Cardiac ventricle fibroblast (primary cell): Measurements from ENCODE around the gene SULT2B1. TPM values are rescaled to one million over a fixed set of nuclear protein-coding genes. Genes with fewer than 3 reads are reported as not detected.

Source experiments
- total RNA-seq: library from RNA; depleted of rRNA; stranded (reverse); fragments of >200 nt; gene quantifications from 2 replicates; pipeline ENCODE4 v1.2.3, GENCODE V29; 2015

Gene SULT2B1
- not detected in 2 replicates for total RNA-seq

DNA sequence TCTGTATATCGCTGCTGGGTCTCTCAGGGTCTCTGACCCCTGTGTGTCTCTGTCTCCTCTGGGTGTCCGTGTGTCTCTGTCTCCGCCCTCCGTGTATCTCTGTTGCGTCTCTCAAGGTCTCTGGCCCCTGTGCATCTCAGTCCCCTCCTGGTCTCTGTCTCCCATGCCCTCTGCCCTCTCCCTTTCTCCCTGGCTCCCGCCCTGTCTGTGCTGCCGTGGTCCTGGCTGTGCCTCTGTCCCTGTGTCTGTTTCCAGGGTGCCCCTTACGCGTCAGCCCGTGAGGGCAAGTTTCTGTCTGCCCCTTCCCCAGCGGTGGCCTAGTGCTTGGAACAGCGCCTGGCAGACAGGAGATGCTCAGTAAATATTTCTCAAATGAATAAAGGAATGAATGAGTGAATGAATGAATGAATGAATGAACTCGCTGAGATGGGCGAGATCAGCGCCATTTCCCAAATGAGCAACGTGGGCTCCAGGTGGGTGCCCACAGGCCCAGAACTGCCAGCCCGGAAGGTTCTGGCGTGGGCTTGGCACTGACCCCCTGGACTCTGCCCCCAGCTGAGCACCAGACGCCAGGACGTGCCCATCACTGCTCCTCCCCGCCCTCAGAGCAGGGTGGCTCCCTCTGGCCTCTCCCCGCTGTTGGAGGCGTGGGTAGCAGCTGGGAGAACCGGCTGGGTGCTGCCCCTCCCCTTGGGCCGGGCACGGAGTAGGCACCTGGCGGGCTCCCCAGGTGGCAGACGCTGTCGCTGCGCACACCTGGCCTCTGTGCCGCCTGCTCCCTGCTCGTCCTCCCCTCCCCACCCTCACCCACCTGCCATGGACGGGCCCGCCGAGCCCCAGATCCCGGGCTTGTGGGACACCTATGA lies at the start of gene SULT2B1:
Gene SULT2B1, plus strand, starts transcription at position 736 of the 866 bp plus-strand sequence. Its CDS starts 81 bp downstream, at position 817.

DNA sequence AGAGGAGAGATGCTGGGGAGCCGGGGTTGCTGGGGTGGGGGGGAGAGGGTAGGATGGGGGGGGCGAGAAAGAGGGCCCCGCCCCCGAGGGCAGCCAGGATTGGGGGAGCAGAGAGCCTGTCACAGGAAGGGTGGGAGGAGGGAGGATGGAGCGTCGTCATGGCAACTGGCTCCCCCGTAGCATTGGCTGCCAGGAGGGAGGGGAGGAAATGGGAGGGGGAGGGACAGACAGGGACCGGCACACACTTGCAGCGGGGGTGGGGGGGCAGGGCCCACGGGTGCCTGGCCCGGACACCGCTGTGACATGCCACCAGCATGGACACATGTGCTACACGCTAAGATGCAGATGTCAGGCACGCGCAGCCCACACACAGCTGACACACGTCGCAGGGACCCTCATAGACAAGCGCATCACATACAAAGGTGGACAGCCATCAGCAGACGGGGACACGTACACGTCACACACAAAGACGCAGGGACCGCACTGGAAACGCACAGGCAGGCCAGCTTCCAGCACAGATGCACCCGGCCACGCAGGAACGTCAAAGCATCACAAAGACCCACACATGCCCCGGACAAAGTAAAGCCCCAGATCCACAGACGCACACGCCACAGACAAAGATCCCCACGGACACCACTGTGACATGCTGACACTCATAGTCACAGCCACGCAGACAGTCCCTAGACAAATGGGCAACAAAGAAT lies 40.0 kb upstream of the SULT2B1 start, which contains the start of gene LMTK3:
Gene LMTK3, minus strand, starts transcription at position 36 of the 704 bp plus-strand sequence. CDS start 259 bp downstream, outside the sequence.

DNA sequence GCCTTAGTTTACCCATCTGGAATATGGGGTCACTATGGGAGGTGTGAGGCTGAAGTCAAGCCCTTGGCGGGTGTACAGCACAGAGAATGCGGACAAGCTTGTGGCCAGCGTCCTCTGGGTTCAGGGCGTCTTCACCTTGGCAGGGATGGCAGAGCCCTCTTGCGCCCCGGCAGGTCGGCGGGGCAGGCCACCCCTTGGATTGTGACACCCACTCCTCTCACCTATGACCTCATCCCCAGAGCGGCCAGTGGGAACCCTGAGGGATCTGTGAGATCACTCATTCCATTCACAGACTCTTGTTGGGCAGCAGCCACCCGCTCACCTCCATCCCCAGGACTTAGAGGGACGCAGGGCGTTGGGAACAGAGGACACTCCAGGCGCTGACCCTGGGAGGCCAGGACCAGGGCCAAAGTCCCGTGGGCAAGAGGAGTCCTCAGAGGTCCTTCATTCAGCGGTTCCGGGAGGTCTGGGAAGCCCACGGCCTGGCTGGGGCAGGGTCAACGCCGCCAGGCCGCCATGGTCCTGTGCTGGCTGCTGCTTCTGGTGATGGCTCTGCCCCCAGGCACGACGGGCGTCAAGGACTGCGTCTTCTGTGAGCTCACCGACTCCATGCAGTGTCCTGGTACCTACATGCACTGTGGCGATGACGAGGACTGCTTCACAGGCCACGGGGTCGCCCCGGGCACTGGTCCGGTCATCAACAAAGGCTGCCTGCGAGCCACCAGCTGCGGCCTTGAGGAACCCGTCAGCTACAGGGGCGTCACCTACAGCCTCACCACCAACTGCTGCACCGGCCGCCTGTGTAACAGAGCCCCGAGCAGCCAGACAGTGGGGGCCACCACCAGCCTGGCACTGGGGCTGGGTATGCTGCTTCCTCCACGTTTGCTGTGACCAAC lies 54.7 kb downstream of the SULT2B1 start, which contains the start of gene SPACA4:
Gene SPACA4, plus strand, starts transcription at position 280 of the 896 bp plus-strand sequence. Its CDS starts 237 bp downstream, at position 517.

DNA sequence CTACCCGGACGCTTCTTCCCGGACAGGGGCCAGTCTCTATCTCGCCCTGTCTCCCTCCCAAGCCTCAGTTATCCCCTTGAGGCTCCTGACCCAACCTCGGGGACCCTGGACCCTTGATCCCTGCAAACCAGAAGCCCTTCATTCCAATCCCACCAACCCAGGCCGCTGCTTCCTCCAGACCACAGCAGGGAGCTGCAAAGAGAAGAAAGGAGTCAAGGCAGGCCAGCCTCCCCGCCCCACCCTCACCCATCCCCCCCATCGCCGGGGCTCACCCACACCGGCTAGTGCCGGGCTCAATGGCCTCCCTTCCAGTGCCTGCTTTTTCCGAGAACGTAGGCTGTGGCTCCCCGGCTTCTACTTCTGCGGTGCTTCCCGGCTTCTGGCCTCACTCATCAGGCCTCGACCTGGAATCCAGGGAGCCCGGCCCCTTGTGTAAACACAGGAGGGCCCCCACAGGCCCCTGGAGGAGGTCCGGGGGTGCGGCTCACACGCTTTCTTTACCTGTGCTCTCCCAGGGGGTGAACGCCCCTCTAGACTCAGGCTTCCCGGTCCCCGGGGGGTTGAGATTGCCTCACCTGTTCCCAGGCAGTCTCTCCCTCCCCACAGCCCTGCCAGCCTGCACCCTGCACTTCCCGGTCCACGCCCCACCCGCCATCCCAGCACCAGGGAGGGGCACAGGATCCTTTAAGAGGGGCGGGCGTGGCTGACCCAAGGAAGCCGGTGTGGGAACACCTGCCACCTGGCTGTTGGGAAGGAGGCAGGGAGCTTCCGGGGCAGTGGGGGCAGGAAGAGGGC lies 62.7 kb downstream of the SULT2B1 start, which contains the start of gene FAM83E:
Gene FAM83E, minus strand, starts transcription at position 641 of the 795 bp plus-strand sequence. CDS start 1,704 bp downstream, outside the sequence.

DNA sequence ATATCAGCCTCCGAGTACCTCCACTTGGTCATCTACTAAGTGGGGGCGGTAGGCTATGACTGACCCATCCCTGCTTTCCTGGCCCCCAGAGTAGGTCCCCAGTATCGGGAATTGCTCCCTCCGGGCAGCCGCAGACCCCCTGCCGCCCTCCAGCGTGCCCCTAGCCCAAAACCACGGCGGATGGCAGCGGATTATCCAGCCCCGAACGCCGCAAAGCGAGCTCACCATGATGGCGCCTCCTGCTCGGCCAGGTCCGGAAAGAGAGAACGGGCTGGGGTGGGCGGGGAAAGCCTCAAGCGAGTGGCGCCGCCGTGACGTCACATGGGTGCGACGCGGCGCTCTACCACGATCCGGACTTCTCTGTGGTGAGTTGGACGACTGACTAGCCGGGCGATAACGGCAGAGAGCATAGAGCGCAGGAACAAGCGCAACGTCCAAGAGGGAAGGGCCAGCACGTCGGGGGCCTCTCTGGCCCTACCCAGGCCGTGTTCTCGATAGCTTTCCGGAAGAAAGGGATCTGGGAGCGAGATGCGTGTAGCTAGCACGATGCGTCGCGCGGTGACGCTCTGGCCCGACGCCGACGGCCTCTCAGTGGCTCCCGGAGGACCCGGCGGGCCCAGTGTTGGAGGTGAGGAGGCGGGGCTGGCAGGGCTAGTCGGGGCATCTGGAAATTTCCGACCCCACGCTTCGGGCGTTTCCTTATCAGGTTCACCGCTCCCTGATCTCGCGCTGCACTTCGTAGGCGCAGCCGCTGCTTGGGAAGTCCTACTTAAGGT lies 67.1 kb downstream of the SULT2B1 start, which contains the start of the genes RPL18 and SPHK2:
Gene RPL18, minus strand, starts transcription at position 263 of the 776 bp plus-strand sequence. Its CDS starts 35 bp downstream, at position 228.
Gene SPHK2, plus strand, starts transcription at position 591 of the 776 bp plus-strand sequence. CDS start 1,009 bp downstream, outside the sequence.

DNA sequence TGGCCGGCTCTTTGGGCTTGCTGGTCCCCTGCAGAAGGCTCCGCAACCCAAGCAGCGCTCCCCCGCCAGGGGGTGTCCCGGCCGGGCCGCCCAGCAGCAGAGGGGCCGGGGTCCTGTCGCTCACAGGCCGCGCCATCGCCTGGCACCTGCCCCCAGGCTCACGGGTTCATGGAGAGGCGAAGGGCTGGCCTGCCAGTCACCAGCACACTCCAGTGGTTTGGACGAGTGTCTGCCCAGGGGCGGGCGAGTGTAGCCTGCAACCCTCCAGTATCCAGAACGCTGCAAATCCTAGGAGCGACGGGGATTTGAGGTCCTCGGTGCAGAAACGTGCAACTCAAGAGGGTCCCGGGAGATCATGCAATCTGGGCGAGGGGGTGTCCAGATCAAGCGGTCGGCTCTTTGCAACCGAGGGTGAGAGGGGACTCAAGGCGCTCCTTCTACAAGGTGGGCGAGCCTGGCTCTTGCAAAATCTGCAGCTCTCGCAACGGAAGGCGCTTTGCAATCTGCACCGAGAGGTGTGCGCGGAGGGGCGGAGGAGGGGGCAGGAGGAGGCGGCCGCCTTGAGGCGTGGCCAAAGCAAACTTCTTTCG lies 85.0 kb downstream of the SULT2B1 start, which contains the start of gene DBP:
Gene DBP, minus strand, starts transcription at position 521 of the 590 bp plus-strand sequence. Its CDS starts 385 bp downstream, at position 136.

DNA sequence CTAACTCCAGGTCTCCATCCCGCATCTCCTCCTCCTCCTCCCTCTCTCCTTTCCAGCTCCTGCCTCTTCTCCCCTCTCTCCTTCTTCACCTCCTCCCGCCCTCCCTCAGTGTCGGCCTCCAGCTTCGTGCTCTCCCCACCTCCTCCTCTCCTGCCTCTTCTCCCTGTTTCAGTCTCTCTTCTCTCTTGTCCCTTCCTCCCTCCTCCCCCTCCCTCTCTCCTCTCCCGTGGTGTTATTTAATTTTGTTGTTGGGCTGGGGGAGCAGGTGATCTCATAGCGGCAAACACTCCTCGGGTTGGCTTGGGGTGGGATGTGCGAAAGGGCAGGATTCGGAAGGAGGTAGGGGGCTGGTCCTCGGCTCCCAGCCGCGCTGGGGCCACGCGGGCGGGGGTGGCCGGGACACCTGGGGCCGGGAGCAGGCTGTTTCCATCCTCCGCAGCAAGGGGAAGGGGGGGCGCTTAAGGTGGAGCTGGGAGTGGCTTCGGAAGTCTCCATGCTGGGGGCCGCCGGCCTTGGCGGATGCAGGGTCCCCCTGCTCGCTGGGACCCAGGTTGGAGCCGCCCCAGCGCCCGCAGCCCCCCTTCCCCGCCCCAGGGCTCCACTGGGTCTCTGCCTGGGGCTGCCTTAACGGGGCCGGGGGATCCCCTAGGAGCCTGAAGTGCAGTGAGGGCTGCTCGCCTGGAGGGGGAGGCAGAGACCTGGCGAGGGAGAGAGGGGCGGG lies 94.2 kb downstream of the SULT2B1 start, which contains the start of gene CA11:
Gene CA11, minus strand, starts transcription at position 187 of the 721 bp plus-strand sequence. CDS start 555 bp downstream, outside the sequence.

Other genes with a start within 250 kb of the SULT2B1 start
- 72.7 and 88.5 TPM in 2 replicates for gene EMP3, start 226.6 kb upstream of the SULT2B1 start, total RNA-seq
- gene TMEM143, start 188.2 kb upstream of the SULT2B1 start, total RNA-seq, result 4.3 and 4.5 TPM in 2 replicates
- gene SYNGR4, start 187.8 kb upstream of the SULT2B1 start, total RNA-seq, result not detected in 2 replicates
- 192 and 204 TPM in 2 replicates for gene KDELR1, start 160.6 kb upstream of the SULT2B1 start, total RNA-seq
- gene GRIN2D, start 158.5 kb upstream of the SULT2B1 start, total RNA-seq, result 2.1 and 2.4 TPM in 2 replicates
- 26.4 and 35.5 TPM in 2 replicates for gene GRWD1, start 106.2 kb upstream of the SULT2B1 start, total RNA-seq
- gene KCNJ14, start 96.6 kb upstream of the SULT2B1 start, total RNA-seq, result 1.1 and 1.3 TPM in 2 replicates
- 20.3 and 57.3 TPM in 2 replicates for gene CYTH2, start 82.8 kb upstream of the SULT2B1 start, total RNA-seq
- gene LMTK3, start 40.3 kb upstream of the SULT2B1 start, total RNA-seq, result not detected in 2 replicates
- gene SPACA4, start 54.6 kb downstream of the SULT2B1 start, total RNA-seq, result not detected in 2 replicates
- gene FAM83E, start 62.9 kb downstream of the SULT2B1 start, total RNA-seq, result not detected in 2 replicates
- 2,209 and 2,294 TPM in 2 replicates for gene RPL18, start 67.0 kb downstream of the SULT2B1 start, total RNA-seq
- gene SPHK2, start 67.3 kb downstream of the SULT2B1 start, total RNA-seq, result 11.5 and 14.0 TPM in 2 replicates
- 11.5 and 14.2 TPM in 2 replicates for gene DBP, start 85.2 kb downstream of the SULT2B1 start, total RNA-seq
- gene CA11, start 94.0 kb downstream of the SULT2B1 start, total RNA-seq, result 1.3 and 2.5 TPM in 2 replicates
- not detected in 2 replicates for gene NTN5, start 120.8 kb downstream of the SULT2B1 start, total RNA-seq
- gene FUT2, start 143.8 kb downstream of the SULT2B1 start, total RNA-seq, result not detected in 2 replicates
- gene MAMSTR, start 167.6 kb downstream of the SULT2B1 start, total RNA-seq, result 0.62 and 2.3 TPM in 2 replicates
- 3.7 and 4.1 TPM in 2 replicates for gene RASIP1, start 188.4 kb downstream of the SULT2B1 start, total RNA-seq
- not detected in 2 replicates for gene IZUMO1, start 194.7 kb downstream of the SULT2B1 start, total RNA-seq
- gene FUT1, start 200.5 kb downstream of the SULT2B1 start, total RNA-seq, result 0.06 and 0.29 TPM in 2 replicates
- not detected in 2 replicates for gene FGF21, start 203.4 kb downstream of the SULT2B1 start, total RNA-seq